ENCODE results near the gene ATP13A5. TPM values are rescaled to one million over a fixed set of nuclear protein-coding genes. Genes with fewer than 3 reads are reported as not detected.

The ATP13A5 gene
- total and polyA plus RNA-seq, 2 experiments from 2014 or later = not detected

- no peak overlapping the region for H2AFZ ChIP-seq
- 100% methylated on average over 2 of the region's 2 CpGs for WGBS (ENCODE audit: low lambda C conversion rate, missing lambda C conversion rate)
Measured at GRCh38 chr3:193248848-193249468, 129.6 kb downstream of the ATP13A5 start.

GRCh38 chr3:193243571-193243970, 135.0 kb downstream of the ATP13A5 start:
- no peak for TF ChIP-seq CTCF (IDR thresholded peaks at IDR 0.05; ENCODE audit: poor library complexity)
- TF ChIP-seq EZH2 (IDR thresholded peaks at IDR 0.05; ENCODE audit: borderline replicate concordance) = no peak
- Histone ChIP-seq H3K4me3 (no peak overlapping the region), H3K79me2 (no peaks in the 10 kb centered on the region), H4K20me1 (ENCODE audit: insufficient read depth, poor library complexity, severe bottlenecking) (no peaks in the 10 kb centered on the region), H3K9me3 (ENCODE audit: low read depth) (peaks cover 2% of the 10 kb centered on the region), H3K4me1 (ENCODE audit: insufficient read depth) (no peaks in the 10 kb centered on the region), H3K27me3 (no peaks in the 10 kb centered on the region), H3K4me2 (no peak overlapping the region), H3K27ac (no peak overlapping the region), H2AFZ (no peak overlapping the region), H3K9me2 (replicated peaks; ENCODE audit: insufficient read depth) (no peaks in the 10 kb centered on the region), H3K36me3 (replicated peaks; ENCODE audit: insufficient read depth, low read depth) (no peaks in the 10 kb centered on the region)
- 93% methylated on average over 3 of the region's 3 CpGs for WGBS (ENCODE audit: low lambda C conversion rate, missing lambda C conversion rate)
- DNase-seq (ENCODE audit: low spot score) = no peak

More at GRCh38 chr3:193248848-193249468, 129.6 kb downstream of the ATP13A5 start:
- H3K27me3 ChIP-seq = no peaks in the 10 kb centered on the region
- no peak overlapping the region for H3K4me3 ChIP-seq
- no peak overlapping the region for H3K4me2 ChIP-seq
- H3K9me3 ChIP-seq (ENCODE audit: low read depth) = peaks cover 16% of the 10 kb centered on the region
- H3K27ac ChIP-seq = no peak overlapping the region
- DNase-seq (ENCODE audit: low spot score) = no peak
- no peaks in the 10 kb centered on the region for H4K20me1 ChIP-seq (ENCODE audit: insufficient read depth, poor library complexity, severe bottlenecking)
- H3K4me1 ChIP-seq (ENCODE audit: insufficient read depth) = no peaks in the 10 kb centered on the region
- H3K36me3 ChIP-seq (replicated peaks; ENCODE audit: insufficient read depth, low read depth) = peaks cover 3% of the 10 kb centered on the region
- H3K79me2 ChIP-seq = no peaks in the 10 kb centered on the region
- no peak for TF ChIP-seq EZH2 (IDR thresholded peaks at IDR 0.05; ENCODE audit: borderline replicate concordance)
- no peak for TF ChIP-seq CTCF (IDR thresholded peaks at IDR 0.05; ENCODE audit: poor library complexity)
- no peak for TF ChIP-seq EZH2phosphoT487 (IDR thresholded peaks at IDR 0.05; ENCODE audit: low read depth, severe bottlenecking, unreplicated experiment)
- no peaks in the 10 kb centered on the region for H3K9me2 ChIP-seq (replicated peaks; ENCODE audit: insufficient read depth)

DNA sequence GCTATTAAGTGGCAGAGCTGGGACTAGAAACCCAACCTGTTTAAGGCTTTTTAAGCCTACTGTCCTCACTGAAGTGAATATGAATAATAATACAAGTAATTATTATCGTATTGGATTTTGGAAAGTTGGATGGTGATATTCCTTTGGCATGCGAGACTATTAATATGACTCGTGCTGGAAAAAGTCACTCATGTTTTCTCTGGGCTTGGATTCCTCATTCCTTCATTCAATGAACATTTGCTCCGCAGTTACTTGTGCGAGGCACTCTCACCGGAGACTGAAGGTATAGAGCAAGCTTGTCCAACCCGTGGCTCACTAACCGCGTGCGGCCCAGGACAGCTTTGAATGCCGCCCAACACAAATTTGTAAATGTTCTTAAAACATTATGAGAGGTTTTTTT, 136.8 kb downstream of the ATP13A5 start:
- no peak overlapping the region for H3K4me3 ChIP-seq
- H3K27me3 ChIP-seq = no peaks in the 10 kb centered on the region
- no peaks in the 10 kb centered on the region for H3K79me2 ChIP-seq
- WGBS (ENCODE audit: low lambda C conversion rate, missing lambda C conversion rate) = 90% methylated on average over 11 of the region's 11 CpGs
- H3K9me3 ChIP-seq (ENCODE audit: low read depth) = no peaks in the 10 kb centered on the region
- no peaks in the 10 kb centered on the region for H4K20me1 ChIP-seq (ENCODE audit: insufficient read depth, poor library complexity, severe bottlenecking)
- TF ChIP-seq CTCF (IDR thresholded peaks at IDR 0.05; ENCODE audit: poor library complexity) (no peak), EZH2 (IDR thresholded peaks at IDR 0.05; ENCODE audit: borderline replicate concordance) (no peak), EZH2phosphoT487 (IDR thresholded peaks at IDR 0.05; ENCODE audit: low read depth, severe bottlenecking, unreplicated experiment) (no peak)
- no peak overlapping the region for H3K27ac ChIP-seq
- peak overlapping the region; percentile 99 for H3K4me2 ChIP-seq
- DNase-seq (ENCODE audit: low spot score) = no peak
- no peaks in the 10 kb centered on the region for H3K36me3 ChIP-seq (replicated peaks; ENCODE audit: insufficient read depth, low read depth)
- H3K4me1 ChIP-seq (ENCODE audit: insufficient read depth) = no peaks in the 10 kb centered on the region
- H2AFZ ChIP-seq = peak overlapping the region; percentile 99
- H3K9me2 ChIP-seq (replicated peaks; ENCODE audit: insufficient read depth) = no peaks in the 10 kb centered on the region
